ENCODE measurements around the gene EOMES. TPM values are rescaled to one million over a fixed set of nuclear protein-coding genes. Genes with fewer than 3 reads are reported as not detected.
A peak's percentile ranks its signal among the peaks of the same experiment; 100 is the strongest.
"Not testable (repeated sequence)": the region's sequence is repeated elsewhere in the genome, so short reads cannot be mapped to it uniquely, and the experiment has no call there.

EOMES gene
- 0.08 TPM for total RNA-seq
- long read RNA-seq: 0 reads

DNA sequence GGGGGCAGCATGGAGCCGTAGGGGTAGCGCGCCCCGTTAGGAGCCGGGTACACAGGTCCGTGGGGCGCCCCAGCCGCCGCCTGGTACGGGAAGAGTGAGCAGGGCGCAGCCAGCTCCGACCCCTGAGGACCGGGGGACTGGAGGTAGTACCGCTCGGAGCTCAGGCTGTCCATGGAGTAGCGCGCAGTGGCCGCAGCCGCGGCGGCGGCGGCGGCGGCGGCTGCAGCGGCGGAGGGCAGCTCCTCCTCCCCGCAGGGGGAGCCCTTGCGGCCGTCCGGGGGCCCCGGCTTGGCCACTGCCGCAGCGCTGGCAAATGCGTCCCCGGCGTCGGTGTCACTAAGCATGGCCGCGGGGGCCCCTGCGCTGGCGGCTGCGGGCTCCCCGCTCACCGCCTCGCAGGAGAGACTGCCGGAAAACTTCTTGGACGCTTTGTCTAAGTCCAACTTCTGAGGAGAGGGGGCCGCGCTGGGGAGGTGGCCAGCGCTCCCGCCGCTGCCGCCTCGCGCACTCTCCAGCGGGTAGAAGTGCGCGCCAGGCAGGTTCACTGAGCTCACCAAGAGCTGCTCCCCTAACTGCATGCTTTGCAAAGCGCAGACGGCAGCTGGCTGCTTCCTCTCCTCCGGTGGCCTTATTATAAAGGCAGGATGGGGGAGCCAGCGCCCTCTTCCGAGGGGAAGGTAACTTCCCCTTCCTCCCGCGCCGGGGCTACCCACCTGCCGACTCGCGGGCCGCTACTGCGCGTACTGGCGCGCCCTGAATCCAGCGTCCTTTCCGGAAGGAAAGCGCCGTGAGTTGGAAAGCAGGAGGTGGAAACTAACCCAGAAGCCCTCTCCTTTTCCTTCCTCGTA lies at the start of gene EOMES:
EOMES (minus strand) TSS at position 607 of the 848 bp plus-strand sequence; CDS start at position 578, 29 bp downstream.
- intact Hi-C loops (cut with DNase I): no loop called here
- DNase-seq (ENCODE audit: missing footprints) (peak; percentile 77), ATAC-seq (peak; percentile 39)

DNA sequence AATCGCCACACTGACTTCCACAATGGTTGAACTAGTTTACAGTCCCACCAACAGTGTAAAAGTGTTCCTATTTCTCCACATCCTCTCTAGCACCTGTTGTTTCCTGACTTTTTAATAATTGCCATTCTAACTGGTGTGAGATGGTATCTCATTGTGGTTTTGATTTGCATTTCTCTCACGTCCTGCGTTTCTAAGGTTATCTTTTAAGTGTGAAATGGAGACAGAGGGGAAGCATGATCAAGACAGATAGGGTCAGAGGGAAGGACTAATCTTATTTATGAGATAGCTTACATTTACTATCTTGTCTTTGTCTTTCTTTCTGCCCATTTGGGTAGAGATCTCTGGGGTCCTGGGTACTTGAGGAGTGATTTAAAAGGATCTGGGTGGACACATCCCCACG lies 48.3 kb upstream of the EOMES start:
- intact Hi-C loops (cut with DNase I): not testable (repeated sequence)

DNA sequence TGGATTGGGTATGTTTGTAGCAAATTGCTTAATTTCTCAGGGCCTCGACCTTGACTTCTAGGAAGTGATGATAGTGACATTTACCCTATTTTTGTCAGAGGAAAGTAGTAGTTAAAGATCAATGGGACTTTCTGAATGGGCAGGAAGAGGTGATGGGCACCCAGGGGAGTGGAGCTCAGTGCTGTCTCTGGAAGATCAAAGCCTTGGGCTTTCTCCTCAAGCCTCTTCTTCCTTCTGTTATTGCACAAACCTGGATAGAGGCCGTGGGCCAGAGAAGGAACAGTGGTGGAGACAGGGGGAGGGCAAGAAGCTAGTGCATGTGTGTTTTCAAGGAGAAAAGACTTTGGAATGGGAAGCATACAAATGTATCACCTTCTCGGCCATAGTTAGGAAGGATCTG lies 44.9 kb upstream of the EOMES start:
- DNase-seq (ENCODE audit: missing footprints) (no peak), ATAC-seq (no peak)
- intact Hi-C loops (cut with DNase I): no loop called here

More for the DNA sequence above, 48.3 kb upstream of the EOMES start:
- ATAC-seq; DNase-seq (ENCODE audit: missing footprints): not testable (repeated sequence)

DNA sequence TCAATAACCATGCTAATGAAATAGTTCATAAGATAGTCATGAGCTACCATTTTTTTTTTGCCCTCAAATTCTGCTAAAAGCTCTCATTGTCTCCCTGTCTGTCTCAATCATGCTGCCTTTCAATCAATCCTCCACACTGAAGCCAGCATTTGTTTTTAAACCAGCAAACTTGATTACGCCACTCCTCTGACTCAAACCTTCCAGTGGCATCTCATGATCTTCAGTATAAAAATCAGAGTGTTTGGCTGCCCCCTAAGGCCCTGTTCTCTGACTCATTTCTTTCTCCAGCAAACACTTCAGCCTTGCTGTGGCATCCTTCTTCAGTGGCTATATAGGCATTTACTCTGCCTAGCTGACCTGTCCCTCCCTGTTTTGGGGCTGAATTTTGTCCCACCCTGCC lies 36.0 kb upstream of the EOMES start:
- ATAC-seq (no peak), DNase-seq (ENCODE audit: missing footprints) (no peak)
- intact Hi-C loops (cut with DNase I): no loop called here

DNA sequence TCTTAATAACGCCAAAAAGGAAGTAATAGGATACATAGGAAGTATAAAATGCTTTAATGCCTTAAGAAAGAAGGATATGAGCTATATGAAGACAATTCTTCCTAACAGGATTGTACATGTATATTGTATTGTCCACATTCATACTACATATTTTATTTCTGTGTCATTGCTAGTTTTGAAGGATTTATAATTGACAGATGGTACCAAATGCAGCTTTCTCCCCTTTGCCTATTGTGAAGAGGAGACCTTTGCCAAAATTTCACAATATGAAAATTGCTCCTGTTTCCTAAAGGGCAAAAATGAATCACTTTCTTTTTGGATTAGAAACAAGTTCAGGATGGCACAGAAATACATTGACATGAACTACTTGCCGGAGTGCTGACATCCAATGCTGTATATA lies 34.8 kb upstream of the EOMES start:
- no peak for ATAC-seq
- DNase-seq (ENCODE audit: missing footprints): no peak
- intact Hi-C loops (cut with DNase I): no loop called here

DNA sequence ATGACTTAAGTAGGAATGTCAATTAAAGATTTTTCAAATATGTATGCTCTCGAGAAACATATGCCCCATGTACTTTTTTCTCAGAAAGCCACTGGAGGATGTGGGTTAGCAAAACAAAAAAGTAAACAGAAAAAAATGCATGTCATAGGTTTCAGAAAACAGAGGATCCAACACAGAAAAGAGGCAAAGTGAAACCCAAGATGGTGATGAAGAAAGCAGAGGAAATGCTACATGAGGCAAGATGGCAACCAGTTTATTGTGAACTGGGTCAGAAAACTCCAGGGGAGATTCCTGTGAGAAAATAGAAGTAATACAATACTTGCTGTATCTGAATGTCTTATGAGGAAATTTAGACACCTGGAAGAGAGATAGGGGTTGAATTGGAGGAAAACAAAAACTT lies 30.8 kb upstream of the EOMES start:
- intact Hi-C loops (cut with DNase I): no loop called here
- no peak for DNase-seq (ENCODE audit: missing footprints)
- no peak for ATAC-seq

DNA sequence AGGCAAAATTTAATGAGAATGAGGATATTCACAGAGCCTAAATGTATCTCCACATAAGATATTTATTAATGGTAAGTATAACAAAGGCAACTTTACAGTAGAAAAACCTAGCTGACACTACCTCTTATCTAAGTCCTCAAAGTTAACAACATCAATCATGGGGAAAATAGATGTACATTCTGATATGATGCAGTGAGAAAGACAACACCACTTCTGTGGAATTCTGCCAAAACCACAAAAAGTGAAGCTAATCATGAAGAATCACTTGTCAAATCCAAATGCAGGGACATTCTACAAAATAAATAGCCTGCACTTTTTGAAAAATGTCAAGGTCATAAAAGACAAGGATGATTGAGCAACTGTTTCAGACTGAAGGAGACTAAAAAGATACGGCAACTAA lies 27.5 kb upstream of the EOMES start:
- ATAC-seq (no peak), DNase-seq (ENCODE audit: missing footprints) (no peak)
- intact Hi-C loops (cut with DNase I): no loop called here

DNA sequence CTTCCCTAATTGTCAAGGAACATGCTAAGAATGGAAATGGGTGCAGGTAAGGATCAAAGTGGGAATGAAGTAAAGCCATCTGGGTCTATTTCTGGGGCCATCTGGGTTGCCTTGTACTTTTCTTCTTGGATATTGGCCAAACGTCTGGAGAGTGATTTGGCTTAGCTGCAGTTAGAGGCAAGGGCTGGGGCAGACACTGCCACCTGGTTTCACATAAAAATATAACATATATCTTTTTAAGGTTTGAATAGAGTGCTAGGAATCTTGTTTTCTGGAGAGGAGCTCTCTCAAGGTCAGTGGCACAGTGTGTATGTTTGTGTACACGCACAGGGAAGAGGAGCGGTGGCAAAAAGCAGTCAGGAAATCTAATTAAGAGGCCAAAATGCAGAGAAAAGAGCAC lies 24.7 kb upstream of the EOMES start:
- intact Hi-C loops (cut with DNase I): no loop called here
- ATAC-seq (no peak), DNase-seq (ENCODE audit: missing footprints) (no peak)

DNA sequence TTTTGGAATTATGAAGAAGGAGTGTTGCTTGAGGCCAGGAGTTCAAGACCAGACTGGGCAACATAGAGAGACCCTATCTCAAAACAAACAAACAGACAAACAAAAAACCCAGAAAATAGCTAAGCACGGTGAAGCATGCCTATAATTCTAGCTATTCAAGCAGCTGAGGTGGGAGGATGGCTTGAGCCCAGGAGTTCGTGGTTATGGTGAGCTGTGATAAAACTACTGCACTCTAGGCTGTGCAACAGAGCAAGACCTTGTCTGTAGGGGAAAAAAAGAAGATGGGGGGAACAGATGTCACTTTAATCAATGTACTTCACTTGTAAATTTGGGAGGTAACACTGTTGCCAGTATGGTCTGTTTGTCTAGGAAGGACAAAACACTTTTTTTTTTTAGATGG lies 18.7 kb upstream of the EOMES start:
- no peak for ATAC-seq
- no peak for DNase-seq (ENCODE audit: missing footprints)
- intact Hi-C loops (cut with DNase I): no loop called here

DNA sequence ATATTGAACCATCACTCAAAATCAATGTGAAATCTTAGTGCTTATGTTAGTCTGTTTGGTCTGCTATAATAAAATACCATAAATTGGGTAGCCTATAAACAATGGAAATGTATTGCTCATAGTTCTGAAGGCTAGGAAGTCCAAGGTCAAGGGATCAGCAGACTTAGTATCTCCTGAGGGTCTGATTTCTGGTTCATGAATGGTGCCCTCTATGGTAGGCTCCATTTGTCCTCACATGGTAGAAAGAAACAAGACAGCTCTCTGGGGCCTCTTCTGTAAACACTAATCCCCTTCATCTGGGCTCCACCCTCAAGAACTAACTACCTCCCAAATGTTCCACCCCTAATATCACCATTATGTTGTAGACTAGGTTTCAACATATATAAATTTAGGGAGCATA lies 15.0 kb upstream of the EOMES start:
- no peak for ATAC-seq
- intact Hi-C loops (cut with DNase I): no loop called here
- DNase-seq (ENCODE audit: missing footprints): no peak

DNA sequence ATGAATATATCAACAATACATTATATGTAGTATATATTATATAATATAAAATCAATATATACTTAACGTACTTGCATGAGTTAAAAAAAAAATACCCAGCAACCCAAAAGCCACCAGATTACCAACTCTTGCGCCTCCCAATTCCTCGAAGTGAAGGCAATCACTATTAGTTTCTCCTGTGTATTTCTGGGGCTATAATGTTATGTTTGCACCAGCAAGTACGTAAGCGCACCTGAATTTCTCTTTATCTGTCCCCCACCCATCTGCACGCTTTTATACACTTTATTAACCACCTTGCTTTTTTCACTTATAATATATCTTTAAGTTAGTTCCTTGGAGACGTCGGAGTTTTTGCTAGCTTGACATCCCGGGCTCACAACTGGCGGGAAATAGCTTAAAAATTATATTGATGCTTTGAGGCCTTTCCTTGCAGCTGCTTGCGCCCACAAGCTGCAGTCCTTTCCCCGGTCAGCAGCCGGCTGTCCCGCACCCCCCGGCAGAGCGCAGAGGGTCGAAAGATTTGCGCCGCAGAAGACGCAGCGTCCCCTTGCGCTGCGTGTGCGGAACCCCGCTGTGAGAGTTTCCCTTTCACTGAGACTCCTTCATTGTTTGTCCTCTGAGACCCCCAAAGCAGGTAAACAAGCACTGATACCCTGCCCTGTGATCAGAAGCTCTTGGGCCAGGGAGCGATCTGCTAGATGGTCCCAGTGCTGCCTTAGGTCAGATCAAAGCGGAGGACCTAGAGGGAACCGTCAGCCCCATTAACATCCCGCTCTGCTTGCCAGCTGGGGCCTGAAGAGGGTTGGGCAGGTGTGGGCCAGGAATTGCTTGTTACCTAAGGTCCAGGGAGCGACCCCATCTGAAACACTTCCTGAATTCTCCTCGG lies 8.9 kb upstream of the EOMES start:
- ATAC-seq (no peak), DNase-seq (ENCODE audit: missing footprints) (no peak)
- intact Hi-C loops (cut with DNase I): no loop called here

DNA sequence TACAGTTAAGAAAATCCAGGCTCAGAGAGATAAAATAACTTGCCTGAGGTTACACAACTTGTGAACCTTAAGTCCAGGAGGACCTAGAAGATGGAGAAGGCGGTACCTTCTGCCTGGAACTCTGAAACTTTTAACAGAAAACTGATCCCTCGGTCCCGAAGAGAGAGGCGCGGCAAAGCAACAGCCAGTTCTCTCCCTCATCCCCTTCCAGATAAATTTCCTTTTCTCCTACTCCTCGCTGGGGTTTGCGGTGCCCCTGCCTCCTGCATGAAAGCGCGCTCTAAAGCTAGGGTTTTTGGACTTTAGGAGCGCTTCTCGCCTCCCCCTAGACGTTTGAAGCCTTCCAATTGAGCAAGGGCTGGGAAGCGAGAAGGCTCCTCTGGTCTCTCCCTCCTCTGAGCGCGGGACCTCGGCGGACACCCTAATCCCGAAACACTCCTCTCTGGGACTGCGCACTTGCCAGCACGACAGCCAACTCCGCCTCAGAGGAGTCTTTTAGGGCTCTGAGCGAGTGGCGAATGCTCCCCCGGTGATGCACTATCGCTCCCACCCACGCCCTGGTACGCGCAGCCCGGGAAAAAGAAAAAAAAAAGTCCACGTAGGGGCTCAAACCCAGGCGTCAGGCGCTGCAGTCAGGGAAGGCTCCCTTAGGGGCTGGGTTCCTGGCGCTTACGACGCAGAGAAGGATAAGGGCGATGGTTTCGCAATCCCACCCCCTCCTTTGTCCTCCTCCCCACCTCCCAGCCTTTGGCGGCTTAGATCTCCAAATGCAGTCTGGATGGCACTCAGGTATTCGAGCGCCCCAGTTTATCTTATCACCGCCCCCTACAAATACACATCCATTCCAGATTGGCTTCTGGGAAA lies 7.9 kb upstream of the EOMES start:
- DNase-seq (ENCODE audit: missing footprints): no peak
- peak; percentile 82 for ATAC-seq
- intact Hi-C loops (cut with DNase I): no loop called here

DNA sequence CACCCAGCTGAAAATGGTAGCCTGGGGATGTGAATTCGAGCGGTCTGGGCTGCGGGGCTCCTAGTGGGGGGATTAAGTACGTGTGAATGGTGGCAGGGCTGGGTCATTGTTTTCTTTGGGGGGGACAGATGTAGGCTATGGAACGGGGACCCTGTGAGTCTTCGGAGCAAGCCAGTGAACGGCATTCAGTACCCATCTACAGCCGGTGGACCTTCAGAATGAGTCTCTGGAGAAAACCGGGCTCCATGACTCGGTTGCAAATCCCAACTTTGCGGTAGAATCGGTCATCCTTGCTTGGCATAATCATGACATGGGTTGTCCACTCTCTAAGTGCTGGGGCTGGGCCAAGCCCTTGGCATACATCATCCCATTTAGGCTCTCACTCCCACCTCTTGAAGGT lies 7.2 kb upstream of the EOMES start:
- ATAC-seq (no peak), DNase-seq (ENCODE audit: missing footprints) (no peak)
- intact Hi-C loops (cut with DNase I): no loop called here

DNA sequence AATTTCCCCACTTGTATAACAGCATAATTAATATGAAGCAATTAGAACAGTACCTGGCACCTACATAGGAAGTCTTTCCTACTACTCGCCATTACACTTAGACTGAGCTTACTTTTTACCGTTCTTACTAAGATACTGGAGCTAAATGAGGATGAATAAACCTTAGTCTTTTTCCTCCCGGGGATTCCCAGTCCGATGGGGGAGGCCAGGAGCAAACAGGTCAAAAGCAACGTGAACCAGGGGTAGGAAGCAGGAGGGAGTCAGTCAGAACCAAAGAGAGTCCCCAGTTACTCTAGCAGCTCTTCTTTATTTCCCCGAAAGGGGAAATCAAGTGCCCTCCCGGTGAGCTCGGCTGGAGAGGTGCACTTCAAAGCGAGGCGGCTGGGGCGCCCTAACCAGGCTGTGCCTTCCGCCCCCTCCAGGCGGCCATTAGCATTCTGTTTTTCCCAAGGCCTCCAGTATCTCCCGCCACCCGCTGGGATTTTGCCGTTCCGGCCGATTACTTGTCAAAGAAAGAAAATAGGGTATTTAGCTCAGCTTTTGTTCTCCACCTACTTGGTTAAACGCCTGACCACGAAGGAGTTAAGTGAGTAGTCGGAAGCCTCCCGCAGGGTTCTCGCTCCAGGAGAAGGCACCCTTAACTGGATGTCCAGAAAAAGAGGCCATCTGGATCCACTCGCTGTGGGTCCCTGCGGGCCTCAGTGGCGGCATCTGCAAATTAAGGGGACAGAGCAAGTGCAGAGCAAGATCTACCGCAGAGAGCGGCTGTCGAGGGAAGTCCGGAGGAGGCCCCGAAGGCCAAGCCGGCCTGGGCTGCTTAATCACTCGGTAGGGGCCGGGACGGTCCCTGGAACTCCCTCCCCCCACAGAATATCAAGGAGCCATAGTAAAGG lies 6.3 kb upstream of the EOMES start:
- ATAC-seq: no peak
- intact Hi-C loops (cut with DNase I): no loop called here
- DNase-seq (ENCODE audit: missing footprints): no peak

DNA sequence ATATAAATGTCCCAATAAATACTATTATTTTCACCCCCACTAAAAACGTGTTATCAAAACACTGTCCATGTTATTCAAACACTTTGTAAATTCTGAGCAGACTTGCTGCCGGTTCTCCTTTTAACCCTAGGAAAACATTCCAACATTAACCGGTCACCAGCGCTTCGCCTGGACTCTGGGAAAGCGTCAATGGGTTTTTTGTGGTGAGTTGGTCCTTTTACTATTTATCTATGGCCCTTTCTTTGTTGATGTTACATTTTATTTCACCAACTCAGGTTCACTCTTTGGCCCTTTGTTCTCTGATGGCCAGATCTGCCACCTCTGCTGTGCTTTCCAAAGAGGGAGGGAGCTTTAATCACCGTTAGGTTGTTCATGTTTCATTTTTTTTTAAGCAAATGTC lies 4.1 kb upstream of the EOMES start:
- ATAC-seq: no peak
- intact Hi-C loops (cut with DNase I): no loop called here

DNA sequence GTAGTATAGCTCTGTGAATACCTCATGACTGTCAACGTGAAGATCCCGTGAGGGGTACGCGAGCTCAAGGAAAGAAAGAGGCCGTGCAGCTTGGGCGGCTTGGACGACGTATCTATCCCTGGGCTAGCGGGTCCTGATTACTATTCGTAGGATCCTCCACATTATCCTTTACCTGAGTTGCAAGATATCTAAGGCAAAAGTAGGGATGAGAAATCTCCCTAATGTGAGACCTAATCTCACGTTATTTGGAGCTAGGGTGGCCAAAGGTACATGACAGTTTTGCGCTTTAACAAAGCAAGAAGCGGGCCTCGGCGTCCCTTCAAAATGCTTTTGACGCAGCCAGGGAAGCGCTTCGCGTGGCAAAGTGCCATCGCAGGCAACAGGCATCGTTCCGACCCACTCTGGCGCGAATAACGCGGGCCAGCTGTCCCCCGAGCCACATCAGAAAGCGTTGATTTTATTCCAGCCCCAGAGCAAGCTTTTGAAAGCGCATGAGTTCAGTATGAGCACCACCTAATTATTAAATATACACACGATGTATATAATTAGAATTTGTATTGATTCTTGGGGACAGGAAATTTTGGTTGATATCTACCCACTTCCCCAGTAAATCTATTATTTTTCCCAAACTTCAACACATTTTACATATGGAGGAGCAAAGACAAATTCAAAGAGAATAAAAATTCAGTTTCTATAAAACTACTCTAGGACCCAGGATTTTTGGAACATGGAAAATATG lies 2.5 kb upstream of the EOMES start:
- DNase-seq (ENCODE audit: missing footprints) (no peak), ATAC-seq (no peak)
- intact Hi-C loops (cut with DNase I): no loop called here

More for the DNA sequence above, 4.1 kb upstream of the EOMES start:
- DNase-seq (ENCODE audit: missing footprints): no peak

DNA sequence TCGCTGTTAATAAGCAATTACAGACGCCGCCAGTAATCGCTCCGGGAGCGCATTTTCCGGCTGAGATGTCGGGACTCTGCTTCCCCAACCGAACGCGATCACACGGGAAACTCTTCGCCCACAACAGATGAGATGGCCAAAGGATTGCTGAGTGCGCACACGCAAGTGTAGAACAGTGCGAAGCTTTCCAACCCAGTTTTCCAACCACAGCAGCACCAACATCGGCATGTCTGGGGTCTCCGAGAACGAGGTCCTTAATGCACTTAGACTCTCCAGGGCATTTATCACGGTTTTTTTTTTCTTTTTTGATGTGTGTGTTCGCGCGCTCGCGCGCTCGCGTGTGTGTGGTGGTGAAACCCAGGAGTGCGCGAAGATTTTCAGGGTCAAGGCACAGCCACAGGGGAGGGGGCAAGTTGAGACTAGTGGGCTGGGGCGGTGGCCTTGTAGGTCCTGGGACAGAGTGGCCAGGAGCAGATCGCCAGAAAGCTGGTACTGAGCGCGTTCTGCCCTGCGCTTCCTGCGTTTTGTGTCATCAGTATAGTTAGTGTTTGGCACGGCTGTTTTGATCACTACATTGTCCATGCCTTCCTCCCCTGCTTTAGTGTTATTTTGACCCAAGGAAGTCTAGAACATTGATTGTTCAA lies 1.8 kb upstream of the EOMES start:
- DNase-seq (ENCODE audit: missing footprints): peak; percentile 70
- no peak for ATAC-seq
- intact Hi-C loops (cut with DNase I): no loop called here
